Activated CD4-positive, CD25-positive, alpha-beta regulatory T cell treated with anti-CD3 and anti-CD28 coated beads, Interleukin-2, amount 50 U/mL, for 72 hours (primary cell): Measurements from ENCODE around the gene RO60.

Experiments used
- DNase-seq: peaks from one replicate; pipeline ENCODE4 v3.0.0; 2021

The RO60 gene

DNA sequence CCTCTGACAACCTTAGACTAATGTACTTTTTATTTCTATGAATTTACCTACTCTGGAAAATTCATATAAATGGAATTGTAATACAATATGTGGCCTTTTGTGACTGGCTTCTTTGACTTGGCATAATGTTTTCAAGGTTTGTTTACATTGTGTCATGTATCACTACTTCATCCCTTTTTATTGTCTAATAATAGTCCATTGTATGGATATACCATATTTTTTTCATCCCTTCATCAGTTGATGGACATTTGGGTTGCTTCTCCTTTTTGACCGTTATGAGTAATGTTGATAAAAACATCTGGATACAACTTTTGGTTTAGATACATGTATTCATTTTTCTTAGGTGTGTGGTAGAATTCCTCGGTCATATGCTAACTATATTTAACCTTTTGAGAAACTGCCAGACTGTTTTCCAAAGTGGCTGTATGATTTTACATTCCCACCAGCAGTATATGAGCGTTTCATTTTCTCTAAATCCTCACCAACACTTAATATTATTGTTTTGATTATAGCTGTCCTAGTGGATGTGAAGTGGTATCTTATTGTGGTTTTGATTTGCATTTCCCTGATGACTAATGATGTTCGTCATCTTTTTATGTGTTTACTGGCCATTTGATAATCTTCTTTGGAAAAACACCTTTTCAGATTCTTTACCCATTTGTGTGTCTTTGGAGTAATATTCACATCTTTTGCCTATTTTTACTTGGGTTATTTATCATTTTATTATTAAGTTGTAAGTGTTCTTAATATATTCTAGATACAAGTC lies 3.5 kb downstream of the RO60 start:
- DNase-seq, result no peak

DNA sequence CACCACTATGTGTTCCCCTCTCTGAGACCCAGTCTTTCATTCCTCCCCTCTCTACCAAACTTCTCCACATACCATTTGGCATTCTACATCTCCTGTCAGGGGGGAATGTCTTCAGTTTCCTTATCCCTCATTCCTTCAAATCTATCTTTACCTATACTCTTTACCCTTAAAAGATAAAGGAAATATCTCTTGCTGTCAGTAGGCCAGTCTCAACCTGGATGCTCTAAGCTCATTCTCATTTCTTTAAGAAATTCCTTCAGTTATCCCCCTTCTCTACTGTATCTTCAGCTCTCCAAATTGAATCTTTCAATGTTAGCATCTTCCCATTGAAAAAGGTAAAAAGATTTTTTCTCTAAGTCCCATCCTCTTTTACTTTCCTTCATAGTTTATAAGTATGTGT lies 6.5 kb downstream of the RO60 start:
- DNase-seq, result no peak

DNA sequence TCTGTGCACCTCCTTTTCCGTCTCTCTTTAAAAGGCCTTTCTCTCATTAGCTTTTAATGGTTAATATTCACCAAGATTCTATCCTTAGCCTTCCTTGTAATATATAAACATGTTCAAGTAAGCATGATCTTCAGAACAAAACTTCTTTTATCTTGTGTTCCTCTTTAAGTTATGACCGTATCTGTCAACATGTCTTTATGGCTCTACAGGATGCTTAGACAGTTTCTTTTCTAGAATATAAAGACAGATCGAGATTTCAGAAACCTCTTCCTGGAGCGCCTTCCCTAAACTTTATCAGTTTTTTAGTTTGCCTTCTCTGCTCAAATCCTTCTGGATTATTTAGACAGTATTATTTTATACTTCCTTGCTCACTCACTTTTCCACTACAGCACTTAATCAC lies 7.2 kb downstream of the RO60 start:
- DNase-seq, result no peak

DNA sequence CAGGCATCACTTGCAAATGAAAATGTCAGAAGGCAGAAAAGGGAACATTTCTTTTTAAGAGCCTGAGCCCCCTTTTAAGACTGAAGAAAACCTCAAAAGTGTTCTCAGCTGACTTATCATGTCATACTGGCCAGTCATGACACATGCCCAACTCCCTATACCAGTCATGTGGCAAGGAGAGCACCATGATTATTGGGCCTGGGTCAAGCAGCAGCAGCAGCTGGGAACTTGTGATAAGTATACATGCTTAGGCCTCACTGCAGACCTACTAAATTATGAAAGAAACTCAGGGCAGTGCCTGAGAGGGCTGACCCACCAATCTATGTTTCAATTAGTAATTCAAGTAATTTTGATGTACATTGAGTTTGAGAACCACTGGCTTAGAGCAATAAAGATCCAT lies 8.6 kb downstream of the RO60 start:
- DNase-seq, result no peak

DNA sequence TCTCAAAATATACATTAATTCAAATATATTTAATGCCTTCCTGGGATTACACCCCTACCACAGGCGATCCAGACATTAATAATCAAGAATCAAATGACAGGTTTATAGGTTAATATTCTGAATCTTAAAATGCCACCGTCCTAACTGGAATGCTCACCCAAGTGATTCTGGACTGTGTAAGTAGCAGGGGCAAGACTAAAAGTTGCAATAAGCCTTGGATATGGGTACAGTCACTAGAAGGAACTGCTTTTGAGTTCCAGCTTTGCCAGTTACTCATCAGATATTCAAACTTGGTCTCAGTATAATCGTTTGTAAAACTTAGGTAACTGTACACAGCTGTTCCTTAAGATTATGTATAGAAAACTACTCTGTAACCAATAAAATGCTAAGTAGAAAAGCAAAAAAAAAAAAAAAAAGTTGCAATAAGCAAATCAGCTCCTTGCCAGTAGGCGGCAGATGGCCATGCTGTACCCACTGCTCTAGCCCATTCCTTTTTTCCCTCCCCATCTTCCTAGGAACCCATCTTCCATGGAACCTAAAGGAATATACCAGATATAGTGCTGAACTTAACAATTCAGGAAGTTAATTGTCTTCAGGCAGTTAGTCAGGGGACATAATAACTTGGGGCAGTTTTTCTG lies 10.5 kb downstream of the RO60 start:
- no peak for DNase-seq

DNA sequence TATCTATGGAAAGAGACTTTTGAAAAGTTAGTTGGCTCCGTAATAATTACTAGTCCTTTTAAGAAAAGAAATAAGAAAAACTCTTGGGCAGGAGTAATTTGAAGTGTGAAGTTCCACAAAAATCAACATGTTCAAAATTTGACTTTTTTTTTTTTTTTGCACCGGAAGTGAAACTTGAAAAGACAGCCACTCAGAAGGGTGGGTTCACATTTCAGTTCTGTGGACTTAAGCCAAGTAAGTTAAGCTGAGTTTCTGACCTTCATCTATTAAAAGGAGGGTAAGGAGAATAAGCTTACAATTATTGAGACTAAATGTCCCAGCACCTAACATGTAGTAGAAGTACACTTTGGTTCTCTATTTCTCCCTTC lies 11.0 kb downstream of the RO60 start:
- no peak for DNase-seq

DNA sequence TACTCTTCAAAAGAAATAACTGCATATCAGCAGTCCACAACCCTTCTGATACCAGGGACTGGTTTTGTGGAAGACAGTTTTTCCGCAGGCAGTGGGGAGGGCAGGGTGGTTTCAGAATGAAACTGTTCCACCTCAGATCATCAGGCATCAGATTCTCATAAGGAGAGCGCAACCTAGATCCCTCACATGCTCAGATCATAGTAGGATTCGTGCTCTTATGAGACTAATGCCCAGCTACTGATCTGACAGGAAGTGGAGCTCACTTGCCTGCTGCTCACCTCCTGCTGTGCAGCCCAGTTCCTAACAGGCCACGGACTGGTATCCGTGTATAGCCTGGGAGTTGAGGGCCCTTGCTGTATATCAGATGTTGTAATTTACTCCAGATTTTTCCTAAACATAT lies 11.5 kb downstream of the RO60 start:
- no peak for DNase-seq

DNA sequence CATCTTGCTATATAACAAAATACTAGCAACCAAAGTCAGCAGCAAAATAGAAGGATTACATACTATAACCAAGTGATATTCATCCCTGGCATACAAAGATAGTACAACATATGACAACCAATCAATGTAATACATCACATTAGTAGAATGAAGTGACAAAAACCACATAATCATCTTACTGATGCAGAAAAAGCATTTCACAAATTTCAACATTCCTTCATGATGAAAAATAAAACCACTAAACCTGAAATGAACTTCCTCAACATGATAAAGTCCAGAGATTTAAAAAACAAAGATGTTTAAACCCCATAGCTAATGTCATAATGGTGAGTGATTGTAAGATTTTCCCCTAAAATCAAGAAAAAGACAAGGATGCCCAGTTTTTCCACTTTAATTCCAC lies 18.6 kb downstream of the RO60 start:
- DNase-seq, result no peak

DNA sequence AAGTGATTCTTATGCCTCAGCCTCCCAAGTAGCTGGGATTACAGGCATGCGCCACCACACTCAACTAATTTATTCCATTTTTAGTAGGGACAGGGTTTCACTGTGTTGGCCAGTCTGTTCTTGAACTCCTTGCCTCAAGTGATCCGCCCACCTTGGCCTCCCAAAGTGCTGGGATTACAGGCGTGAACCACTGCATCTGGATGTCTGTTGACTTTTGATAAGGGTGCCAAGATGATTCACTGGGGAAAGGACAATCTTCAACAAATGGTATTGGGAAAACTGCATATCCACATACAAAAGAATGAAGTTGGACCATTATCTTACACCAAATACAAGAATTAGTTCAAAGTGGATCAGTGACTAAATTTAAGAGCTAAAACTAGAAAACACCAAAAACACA lies 19.8 kb downstream of the RO60 start:
- DNase-seq, result no peak

DNA sequence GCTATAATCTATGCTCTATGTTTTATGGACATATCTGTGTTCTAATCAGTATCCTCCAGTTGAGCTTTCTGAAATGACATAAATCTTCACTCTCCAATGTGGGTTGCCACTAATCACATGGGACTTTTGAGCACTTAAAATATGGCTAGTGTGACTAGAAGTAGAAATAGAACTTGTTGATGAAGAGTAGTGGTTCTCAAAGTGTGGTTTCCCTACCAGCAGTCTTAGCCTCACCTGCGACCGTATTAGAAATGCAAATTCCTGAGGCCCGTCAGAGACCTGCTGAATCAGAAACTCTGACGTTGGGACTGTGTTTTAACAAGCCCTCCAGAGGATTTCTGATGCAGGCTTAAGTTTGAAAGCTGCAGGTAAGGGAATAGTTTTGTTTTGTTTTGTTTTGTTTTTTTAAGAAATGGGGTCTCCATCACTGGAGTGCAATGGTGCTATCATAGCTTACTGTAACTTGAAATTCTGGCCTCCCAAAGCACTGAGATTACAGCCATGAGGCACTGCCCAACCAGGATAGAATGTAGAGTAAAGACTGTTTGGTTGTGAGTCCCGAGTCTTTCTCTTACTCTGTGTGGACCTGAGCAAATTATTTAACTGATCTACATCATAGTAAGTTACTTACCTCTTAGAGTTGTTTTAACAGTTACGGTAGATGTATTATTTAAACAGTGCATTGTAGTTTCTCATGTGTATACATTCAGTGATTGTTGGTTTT lies 24.1 kb downstream of the RO60 start:
- no peak for DNase-seq

DNA sequence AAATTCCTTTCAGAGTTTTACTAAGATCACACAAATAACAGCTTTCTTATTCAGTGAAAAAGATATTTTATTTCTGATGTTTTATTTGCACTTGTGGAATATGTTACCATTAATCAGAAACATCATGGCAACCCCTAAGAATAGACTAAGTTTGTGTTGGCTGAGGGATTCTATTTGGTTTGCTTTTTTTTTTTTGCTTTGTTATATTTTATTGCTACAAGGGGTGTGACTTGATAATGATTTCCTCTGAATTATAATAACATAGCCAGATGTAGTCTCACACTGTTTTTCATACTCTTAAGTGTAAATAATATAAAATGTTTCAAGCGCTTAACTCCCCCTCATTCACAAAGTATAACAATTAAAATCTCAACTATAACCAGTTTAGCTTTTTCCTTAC lies 25.9 kb downstream of the RO60 start:
- no peak for DNase-seq

DNA sequence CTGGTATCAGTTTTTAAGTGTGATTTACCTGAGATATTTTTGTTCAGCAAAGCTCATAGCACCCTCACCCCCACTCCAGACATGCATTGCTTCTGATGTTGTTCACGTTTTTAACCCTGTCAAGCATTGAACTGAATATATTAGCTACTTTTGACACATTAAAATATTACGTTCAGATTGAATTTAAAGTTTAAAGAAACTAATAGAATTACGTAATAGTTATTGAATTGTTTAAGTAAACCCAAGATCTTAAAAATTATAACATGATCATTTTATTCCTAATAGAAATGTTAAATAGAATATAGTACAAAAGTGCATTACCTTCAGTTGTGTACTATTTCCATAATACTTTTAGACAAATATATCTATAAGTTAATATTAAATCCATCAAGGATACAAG lies 26.9 kb downstream of the RO60 start:
- DNase-seq, result no peak

DNA sequence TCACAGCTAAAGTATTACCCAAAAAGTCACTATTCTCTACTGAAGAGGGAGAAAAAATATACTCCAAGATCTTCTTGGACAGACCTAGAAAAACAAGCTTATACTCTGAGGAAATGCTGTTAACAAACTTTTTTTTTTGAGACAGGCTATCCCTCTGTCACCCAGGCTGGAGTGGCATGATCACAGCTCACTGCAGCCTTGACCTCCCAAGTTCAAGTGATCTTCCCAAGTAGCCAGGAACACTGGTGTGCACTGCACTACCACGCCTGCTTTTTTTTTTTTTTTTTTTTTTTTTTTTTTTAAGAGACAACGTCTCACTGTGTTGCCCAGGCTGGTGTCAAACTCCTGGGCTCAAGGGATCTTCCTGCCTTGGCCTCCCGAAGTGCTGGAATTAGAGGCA lies 28.5 kb downstream of the RO60 start:
- DNase-seq, result no peak

DNA sequence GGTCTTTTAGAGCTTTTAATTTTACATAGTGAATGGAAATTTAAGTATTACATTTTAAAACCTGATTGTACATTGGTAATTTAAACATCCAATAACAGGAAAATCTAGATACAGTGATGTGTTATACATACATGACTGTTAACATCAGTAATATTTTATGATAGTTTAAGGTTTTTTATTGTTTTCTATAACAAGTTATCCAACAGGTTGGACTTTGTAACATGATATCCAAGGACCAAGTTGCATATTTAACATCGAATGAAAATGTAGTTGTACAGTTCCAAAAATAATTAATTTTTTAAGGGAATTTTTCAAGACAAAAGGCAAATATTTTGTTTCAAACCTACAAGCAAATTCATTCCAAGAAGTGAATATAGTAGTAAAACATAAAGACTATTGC lies 31.5 kb downstream of the RO60 start:
- no peak for DNase-seq

DNA sequence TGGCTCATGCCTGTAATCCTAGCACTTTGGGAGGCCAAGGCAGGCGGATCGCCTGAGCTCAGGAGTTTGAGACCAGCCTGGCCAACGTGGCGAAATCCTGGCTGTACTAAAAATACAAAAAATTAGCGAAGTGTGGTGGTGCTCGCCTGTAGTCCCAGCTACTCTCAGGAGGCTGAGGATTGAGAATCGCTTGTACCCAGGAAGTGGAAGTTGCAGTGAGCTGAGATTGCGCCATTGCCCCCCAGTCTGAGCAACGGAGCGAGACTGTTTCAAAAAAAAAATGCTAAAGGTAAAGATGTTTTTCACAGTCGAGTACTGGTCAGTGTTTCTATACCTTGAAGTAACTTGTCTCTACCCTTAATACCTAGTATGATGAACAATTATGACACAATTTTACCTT lies 34.7 kb downstream of the RO60 start:
- DNase-seq, result no peak

DNA sequence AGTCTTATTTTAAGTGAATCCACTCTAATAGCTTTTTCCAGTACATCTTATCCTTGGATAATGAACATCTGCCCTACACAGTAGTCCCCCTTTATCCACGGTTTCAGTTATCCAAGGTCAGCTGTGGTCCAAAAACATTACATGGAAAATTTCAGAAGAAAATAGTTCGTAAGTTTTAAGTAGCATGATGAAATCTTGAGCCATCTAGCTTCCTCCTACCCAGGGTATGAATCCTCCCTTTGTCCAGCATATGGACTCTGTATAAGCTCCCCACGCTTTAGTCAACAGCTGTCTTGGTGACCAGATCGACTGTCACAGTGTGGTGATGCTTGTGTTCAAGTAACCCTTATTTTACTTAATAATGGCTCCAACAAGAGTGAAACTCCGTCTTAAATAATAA lies 43.2 kb downstream of the RO60 start:
- no peak for DNase-seq

DNA sequence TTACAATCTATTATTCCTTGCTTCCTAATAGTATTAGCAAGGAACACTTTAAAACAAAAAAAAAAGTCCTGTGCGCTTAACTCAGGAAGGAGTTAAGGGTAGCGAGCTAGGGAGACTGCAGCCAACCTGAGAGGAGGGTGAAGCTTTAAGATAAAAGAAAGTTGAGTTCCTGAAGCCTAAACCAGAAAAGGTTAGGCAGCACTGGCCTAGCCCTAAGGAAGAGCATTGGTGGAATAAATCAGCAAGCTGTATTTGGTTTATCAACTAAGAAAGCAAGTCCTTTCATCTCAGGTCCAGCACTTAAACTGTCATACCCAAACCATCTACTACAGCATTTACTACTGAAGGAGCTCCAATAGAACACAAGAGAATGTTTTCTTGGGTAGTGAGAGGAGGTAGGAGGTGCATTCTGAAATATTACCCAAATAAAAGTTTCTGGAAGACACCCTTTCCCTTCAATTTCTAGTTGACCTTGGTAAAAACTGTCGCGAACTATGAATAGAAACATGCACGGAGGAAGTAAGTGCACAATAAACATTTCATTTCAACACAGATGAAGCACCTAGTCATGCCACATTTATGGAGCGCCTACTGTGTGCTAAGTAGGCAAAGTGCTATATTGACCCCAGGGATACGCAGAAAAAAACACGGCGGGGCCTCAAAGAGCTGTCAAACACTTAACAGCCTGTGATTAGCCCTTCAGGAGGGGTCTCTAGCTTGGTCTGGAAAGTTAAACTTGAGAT lies 44.5 kb downstream of the RO60 start:
- no peak for DNase-seq

DNA sequence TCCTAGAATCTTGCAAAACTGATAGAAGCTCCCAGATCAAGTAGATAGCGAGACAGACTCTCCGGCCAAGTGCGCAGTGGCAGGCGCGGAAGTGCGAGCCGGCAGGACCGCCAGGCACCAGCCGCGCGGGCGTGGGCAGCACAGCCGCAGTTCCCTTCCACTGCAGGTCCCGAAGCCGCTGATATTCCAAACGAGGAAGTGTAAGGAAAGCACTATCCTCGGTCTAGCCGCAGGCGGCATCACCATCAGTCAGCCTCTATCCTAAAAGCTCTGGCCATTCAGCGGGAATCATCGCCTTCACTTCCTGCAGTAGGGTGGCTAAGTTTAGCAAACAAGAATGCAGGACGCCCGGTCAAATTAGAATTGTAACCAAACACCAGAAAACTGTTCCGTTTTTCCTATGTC lies 45.1 kb downstream of the RO60 start:
- DNase-seq, result peak; percentile 41

DNA sequence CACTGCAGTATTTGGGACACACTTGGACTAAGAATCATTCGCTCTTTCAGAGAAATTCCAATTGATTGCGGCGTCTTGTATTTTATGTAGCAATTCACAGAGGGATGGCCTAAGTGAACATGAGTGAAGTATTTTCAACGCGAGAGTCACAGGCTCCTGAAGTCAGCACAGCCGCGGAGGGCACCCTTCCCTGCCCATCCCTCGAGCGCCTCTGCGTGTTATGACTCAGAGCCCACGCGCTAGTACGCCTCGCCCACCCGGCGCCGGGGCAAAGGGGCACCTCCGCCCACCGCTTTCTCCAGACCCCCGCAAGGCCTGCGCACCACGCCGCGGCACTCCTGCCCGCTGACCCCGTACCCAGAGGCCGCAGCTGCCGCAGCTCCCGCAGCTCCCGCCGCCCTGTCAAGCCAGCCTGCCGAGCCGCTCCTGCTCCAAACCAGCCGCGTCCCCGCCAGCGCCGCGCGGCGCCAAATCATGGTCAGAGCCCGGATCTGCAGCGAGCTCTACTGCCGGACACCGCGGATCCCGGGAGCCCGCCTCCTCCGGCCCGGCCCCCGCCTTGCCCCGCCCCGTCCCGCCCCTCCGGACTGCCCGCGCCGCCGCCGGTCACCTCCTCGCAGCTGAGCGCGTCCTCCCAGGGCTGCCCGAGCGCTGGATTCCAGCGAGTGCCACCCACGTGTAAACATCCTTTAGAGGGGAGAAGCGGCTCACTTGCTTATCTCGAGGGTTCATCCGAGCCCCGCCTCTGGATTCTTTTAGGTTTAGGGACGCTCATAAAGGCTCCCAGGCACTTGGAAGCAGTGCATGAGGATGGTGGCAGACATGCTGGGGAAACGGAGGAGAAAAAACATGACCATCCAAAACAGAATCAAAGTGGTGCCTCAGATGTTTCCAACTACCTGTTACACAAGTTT lies 45.8 kb downstream of the RO60 start, which contains the start of gene GLRX2:
GLRX2 (minus strand) TSS at position 508 of the 914 bp plus-strand sequence; CDS start at position 476, 32 bp downstream.
- DNase-seq, result peak; percentile 65

DNA sequence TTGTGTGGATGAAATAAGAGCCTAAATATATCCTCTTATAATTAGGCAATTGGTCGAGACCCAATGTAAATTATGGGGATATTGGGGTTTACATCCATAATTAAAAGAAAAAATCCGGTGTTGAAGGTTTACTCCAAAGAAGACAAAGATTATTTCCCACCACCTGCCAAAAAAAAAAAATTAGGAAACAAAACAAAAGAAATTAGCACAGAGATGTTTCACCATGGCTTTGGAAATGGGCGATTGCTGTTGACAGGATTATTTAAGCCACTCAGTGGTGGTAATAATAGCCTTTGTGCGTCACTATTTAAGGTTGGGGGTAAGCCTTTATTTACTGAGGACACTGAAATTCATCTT lies 46.4 kb downstream of the RO60 start:
- no peak for DNase-seq

DNA sequence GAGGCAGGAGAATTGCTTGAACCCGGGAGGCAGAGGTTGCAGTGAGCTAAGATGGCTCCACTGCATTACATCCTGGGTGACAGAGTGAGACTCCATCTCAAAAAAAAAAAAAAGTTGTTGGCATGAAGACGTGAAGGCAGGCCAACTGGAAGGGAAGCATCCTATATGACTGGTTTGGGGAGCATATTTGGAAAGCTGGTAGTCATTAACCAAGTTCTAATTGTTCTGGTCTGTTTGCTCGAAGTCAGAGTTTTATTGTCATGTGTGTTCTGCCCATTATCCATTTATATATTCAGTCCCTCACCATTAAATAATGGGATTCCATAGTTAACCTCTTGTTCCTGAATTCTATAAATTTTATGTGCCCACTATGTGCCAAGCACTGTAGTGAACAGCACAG lies 49.1 kb downstream of the RO60 start:
- DNase-seq, result no peak
